Anterior cingulate cortex (tissue), 58 donors: ENCODE data around the gene PAGE4.

Source experiments
- DNase-seq, 58 donors: peaks; one replicate each; lab custom pipeline; 2025; lab: John Stamatoyannopoulos, UW

The PAGE4 gene

GRCh38 chrX:49829016-49829415 lies at the start of gene PAGE4:
PAGE4 (plus strand) TSS chrX:49829303; CDS start chrX:49830429, 1,126 bp downstream.
- no peak for DNase-seq

GRCh38 chrX:49784747-49785280 lies 44.3 kb upstream of the PAGE4 start:
- no peak for DNase-seq

- no peak for DNase-seq
These were observed 36.7 kb upstream of the PAGE4 start for GRCh38 chrX:49792376-49792775.

GRCh38 chrX:49793686-49794085 lies 35.4 kb upstream of the PAGE4 start:
- DNase-seq, result no peak

- no peak for DNase-seq
These were observed 29.3 kb upstream of the PAGE4 start for GRCh38 chrX:49799828-49800227.

GRCh38 chrX:49809891-49810632 lies 19.0 kb upstream of the PAGE4 start:
- DNase-seq, result no peak

GRCh38 chrX:49812177-49812576 lies 16.9 kb upstream of the PAGE4 start:
- no peak for DNase-seq

GRCh38 chrX:49816435-49816834 lies 12.7 kb upstream of the PAGE4 start:
- DNase-seq, result no peak

GRCh38 chrX:49838374-49838773 lies 9.3 kb downstream of the PAGE4 start:
- peak in 13 of 58 donors; percentile 0 to 12 (median 1) for DNase-seq

- DNase-seq, result peak in 52 of 58 donors; percentile 1 to 84 (median 36)
These were observed 11.6 kb downstream of the PAGE4 start for GRCh38 chrX:49840679-49841078.

- DNase-seq, result no peak
These were observed 13.5 kb downstream of the PAGE4 start for GRCh38 chrX:49842621-49843020.

- DNase-seq, result peak in 51 of 58 donors; percentile 0 to 80 (median 37)
These were observed 15.5 kb downstream of the PAGE4 start for GRCh38 chrX:49844611-49845010.

- no peak for DNase-seq
These were observed 16.7 kb downstream of the PAGE4 start for GRCh38 chrX:49845701-49846403.

GRCh38 chrX:49846522-49846921 lies 17.4 kb downstream of the PAGE4 start:
- DNase-seq, result no peak

- no peak for DNase-seq
These were observed 19.2 kb downstream of the PAGE4 start for GRCh38 chrX:49848275-49848674.

- DNase-seq, result no peak
These were observed 20.9 kb downstream of the PAGE4 start for GRCh38 chrX:49850028-49850427.

GRCh38 chrX:49853661-49854060 lies 24.6 kb downstream of the PAGE4 start:
- no peak for DNase-seq

- DNase-seq, result no peak
These were observed 27.7 kb downstream of the PAGE4 start for GRCh38 chrX:49856819-49857218.

- DNase-seq, result no peak
These were observed 29.2 kb downstream of the PAGE4 start for GRCh38 chrX:49858341-49858740.

- no peak for DNase-seq
These were observed 30.4 kb downstream of the PAGE4 start for GRCh38 chrX:49859491-49859890.

- DNase-seq, result no peak
These were observed 31.9 kb downstream of the PAGE4 start for GRCh38 chrX:49860867-49861535.
